Hair follicular keratinocyte (primary cell): ENCODE data around the gene OSBPL9. TPM values are rescaled to one million over a fixed set of nuclear protein-coding genes. Genes with fewer than 3 reads are reported as not detected.

Experiments used
- total RNA-seq: library from RNA; depleted of rRNA; stranded (reverse); fragments of >200 nt; gene quantifications from 2 replicates; pipeline ENCODE4 v1.2.3, GENCODE V29; 2015

The OSBPL9 gene, protein sequence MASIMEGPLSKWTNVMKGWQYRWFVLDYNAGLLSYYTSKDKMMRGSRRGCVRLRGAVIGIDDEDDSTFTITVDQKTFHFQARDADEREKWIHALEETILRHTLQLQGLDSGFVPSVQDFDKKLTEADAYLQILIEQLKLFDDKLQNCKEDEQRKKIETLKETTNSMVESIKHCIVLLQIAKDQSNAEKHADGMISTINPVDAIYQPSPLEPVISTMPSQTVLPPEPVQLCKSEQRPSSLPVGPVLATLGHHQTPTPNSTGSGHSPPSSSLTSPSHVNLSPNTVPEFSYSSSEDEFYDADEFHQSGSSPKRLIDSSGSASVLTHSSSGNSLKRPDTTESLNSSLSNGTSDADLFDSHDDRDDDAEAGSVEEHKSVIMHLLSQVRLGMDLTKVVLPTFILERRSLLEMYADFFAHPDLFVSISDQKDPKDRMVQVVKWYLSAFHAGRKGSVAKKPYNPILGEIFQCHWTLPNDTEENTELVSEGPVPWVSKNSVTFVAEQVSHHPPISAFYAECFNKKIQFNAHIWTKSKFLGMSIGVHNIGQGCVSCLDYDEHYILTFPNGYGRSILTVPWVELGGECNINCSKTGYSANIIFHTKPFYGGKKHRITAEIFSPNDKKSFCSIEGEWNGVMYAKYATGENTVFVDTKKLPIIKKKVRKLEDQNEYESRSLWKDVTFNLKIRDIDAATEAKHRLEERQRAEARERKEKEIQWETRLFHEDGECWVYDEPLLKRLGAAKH
- 61.3 and 74.2 TPM in 2 replicates for total RNA-seq

DNA sequence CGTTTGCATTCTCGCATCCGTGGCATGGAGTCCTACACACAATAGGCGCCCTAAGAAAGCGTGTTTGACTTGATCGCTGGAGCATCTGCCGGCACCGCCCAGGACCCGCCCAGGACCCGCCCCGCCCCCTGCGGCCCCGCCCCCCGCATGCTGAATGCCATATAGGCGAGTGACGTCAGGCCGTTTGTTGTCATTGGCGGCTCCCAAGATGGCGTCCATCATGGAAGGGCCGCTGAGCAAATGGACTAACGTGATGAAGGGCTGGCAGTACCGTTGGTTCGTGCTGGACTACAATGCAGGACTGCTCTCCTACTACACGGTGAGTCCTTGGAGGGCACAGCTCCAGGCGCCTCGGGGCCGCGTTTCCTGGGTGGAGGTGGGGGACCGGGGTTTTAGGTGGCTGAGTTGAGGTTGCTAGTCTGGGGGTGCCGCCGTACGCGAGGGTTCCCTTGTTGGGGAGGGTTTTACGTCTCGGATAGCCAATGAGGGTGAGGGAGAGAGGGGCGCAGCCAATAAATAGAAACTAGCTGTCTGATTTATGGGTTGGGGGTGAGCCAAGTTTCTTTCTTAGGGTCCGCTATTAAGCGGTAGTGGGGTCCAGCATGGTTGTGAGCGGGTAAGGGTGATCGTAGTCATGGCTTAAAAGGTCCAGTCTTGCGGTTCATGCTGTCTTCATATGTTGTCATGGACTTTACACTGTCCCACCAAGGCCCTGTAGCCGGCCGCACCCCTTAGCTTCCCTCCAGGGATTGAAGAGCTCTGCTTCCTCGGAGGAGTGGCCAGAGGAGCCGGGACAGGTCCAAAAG lies at the start of gene OSBPL9:
Gene OSBPL9, plus strand, starts transcription at position 190 of the 806 bp plus-strand sequence. Its CDS starts 19 bp downstream, at position 209.

Other genes with a start within 250 kb of the OSBPL9 start
- gene EPS15, start 97.8 kb upstream of the OSBPL9 start, total RNA-seq: 22.8 and 29.6 TPM in 2 replicates